Measurements from ENCODE around the gene WDR55.
A peak's percentile ranks its signal among the peaks of the same experiment; 100 is the strongest.
"Not testable (repeated sequence)": the region's sequence is repeated elsewhere in the genome, so short reads cannot be mapped to it uniquely, and the experiment has no call there.

Gene WDR55

GRCh38 chr5:140647042-140647419, 17.7 kb upstream of the WDR55 start:
- DNase-seq (ENCODE audit: low read depth in 1 of 2, low spot score in 1 of 2), result no peak

GRCh38 chr5:140658870-140659269, 5.8 kb upstream of the WDR55 start:
- DNase-seq (ENCODE audit: low read depth in 1 of 2, low spot score in 1 of 2), result no peak

GRCh38 chr5:140660371-140660770, 4.3 kb upstream of the WDR55 start:
- not testable (repeated sequence) for DNase-seq (ENCODE audit: low read depth in 1 of 2, low spot score in 1 of 2)

GRCh38 chr5:140664030-140664358, 710 bp upstream of the WDR55 start:
- no peak for DNase-seq (ENCODE audit: low read depth in 1 of 2, low spot score in 1 of 2)

- DNase-seq (ENCODE audit: low read depth in 1 of 2, low spot score in 1 of 2), result not testable (repeated sequence)
Measured at GRCh38 chr5:140671035-140671434, 6.3 kb downstream of the WDR55 start.

GRCh38 chr5:140671472-140672125, 6.9 kb downstream of the WDR55 start:
- no peak for DNase-seq (ENCODE audit: low read depth in 1 of 2, low spot score in 1 of 2)

GRCh38 chr5:140672455-140673186, 7.9 kb downstream of the WDR55 start:
- no peak for DNase-seq (ENCODE audit: low read depth in 1 of 2, low spot score in 1 of 2)

- no peak for DNase-seq (ENCODE audit: low read depth in 1 of 2, low spot score in 1 of 2)
Measured at GRCh38 chr5:140673187-140673976, 8.7 kb downstream of the WDR55 start, which contains the start of gene DND1. Gene DND1, minus strand, starts transcription at chr5:140673576. Its CDS starts 34 bp downstream, at chr5:140673542.

- DNase-seq (ENCODE audit: low read depth in 1 of 2, low spot score in 1 of 2), result no peak
Measured at GRCh38 chr5:140674211-140674610, 9.5 kb downstream of the WDR55 start.

- no peak for DNase-seq (ENCODE audit: low read depth in 1 of 2, low spot score in 1 of 2)
Measured at GRCh38 chr5:140674629-140675028, 9.9 kb downstream of the WDR55 start.

- no peak for DNase-seq (ENCODE audit: low read depth in 1 of 2, low spot score in 1 of 2)
Measured at GRCh38 chr5:140677947-140678346, 13.2 kb downstream of the WDR55 start.

GRCh38 chr5:140678993-140679392, 14.3 kb downstream of the WDR55 start:
- no peak for DNase-seq (ENCODE audit: low read depth in 1 of 2, low spot score in 1 of 2)

GRCh38 chr5:140690376-140690932, 25.8 kb downstream of the WDR55 start:
- DNase-seq (ENCODE audit: low read depth in 1 of 2, low spot score in 1 of 2), result no peak

- peak; percentile 60 to 86 for DNase-seq (ENCODE audit: low read depth in 1 of 2, low spot score in 1 of 2)
Measured at GRCh38 chr5:140690941-140691924, 26.5 kb downstream of the WDR55 start, which contains the start of the genes HARS1 and HARS2. Gene HARS1, minus strand, starts transcription at chr5:140691370. Its CDS starts 66 bp downstream, at chr5:140691304. Gene HARS2, plus strand, starts transcription at chr5:140691455. Its CDS starts 194 bp downstream, at chr5:140691649.

GRCh38 chr5:140694276-140694675, 29.6 kb downstream of the WDR55 start:
- no peak for DNase-seq (ENCODE audit: low read depth in 1 of 2, low spot score in 1 of 2)

- no peak for DNase-seq (ENCODE audit: low read depth in 1 of 2, low spot score in 1 of 2)
Measured at GRCh38 chr5:140696891-140697492, 32.3 kb downstream of the WDR55 start.

- DNase-seq (ENCODE audit: low read depth in 1 of 2, low spot score in 1 of 2), result peak; percentile 67 to 91
Measured at GRCh38 chr5:140700177-140701144, 35.8 kb downstream of the WDR55 start, which contains the start of gene ZMAT2. Gene ZMAT2, plus strand, starts transcription at chr5:140700447. Its CDS starts 14 bp downstream, at chr5:140700461.

GRCh38 chr5:140707812-140708211, 43.1 kb downstream of the WDR55 start:
- no peak for DNase-seq (ENCODE audit: low read depth in 1 of 2, low spot score in 1 of 2)
